NT2/D1 (cell line): ENCODE data around the gene IRF2.

ENCODE experiments used
- SUZ12 ChIP-seq: IDR thresholded peaks from 2 replicates; pipeline ENCODE4 v1.6.1; 2011; ENCODE audit not compliant: insufficient read length, insufficient read depth; ENCODE audit errors: extremely low read depth
- ZNF274 ChIP-seq: IDR thresholded peaks from 2 replicates; pipeline ENCODE4 v1.6.1; 2011; ENCODE audit warnings: mild to moderate bottlenecking, low read depth, low read length

DNA sequence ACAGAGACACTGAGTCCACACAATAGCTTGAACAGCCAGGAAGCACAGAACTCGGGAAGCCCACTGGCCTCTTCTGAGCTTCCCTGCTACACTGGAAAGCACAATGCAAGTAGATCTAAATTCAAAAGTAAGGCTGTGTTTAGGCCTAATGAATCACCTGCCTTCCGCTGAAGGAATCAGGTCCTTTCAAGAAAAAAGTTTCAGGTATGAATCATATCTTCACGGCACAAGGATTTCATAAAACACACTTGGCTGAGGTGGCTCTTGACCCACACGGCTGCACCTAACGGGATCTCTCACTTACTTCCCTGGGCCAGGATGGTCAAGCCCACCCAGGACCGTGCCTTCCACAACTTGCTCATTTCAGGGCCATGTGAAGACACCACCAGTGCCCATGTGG lies 59.3 kb downstream of the IRF2 start:
- TF ChIP-seq SUZ12 (no peak), ZNF274 (no peak)
